HepG2 (cell line): ENCODE measurements around the gene RERE. TPM values are rescaled to one million over a fixed set of nuclear protein-coding genes. Genes with fewer than 3 reads are reported as not detected.
A peak's percentile ranks its signal among the peaks of the same experiment; 100 is the strongest.

Source experiments
- AHDC1 ChIP-seq: sonication (generic); formaldehyde crosslinking; IDR thresholded peaks from 2 replicates; pipeline ENCODE4 v1.5.1; 2020; ENCODE audit warnings: mild to moderate bottlenecking, missing genetic modification reagents, borderline replicate concordance
- CCAR2 ChIP-seq: fragments of 200-400 bp; formaldehyde crosslinking; optimal IDR thresholded peaks from 2 replicates; pipeline ENCODE3; 2018; ENCODE audit warnings: low read depth, mild to moderate bottlenecking, low read length, moderate library complexity
- GABPB1 ChIP-seq: IDR thresholded peaks from 2 replicates; pipeline ENCODE4 v1.6.1; 2016; ENCODE audit warnings: mild to moderate bottlenecking, missing genetic modification reagents, moderate library complexity, missing compliant biosample characterization
- KDM5B ChIP-seq: sonication (generic); formaldehyde crosslinking; IDR thresholded peaks from 2 replicates; pipeline ENCODE4 v1.4.0; 2020; ENCODE audit warnings: missing genetic modification reagents, mild to moderate bottlenecking, borderline replicate concordance
- MLXIP ChIP-seq: sonication (generic); formaldehyde crosslinking; IDR thresholded peaks from 2 replicates; pipeline ENCODE4 v1.9.0; 2021; ENCODE audit warnings: missing genetic modification reagents, borderline replicate concordance
- MTA1 ChIP-seq: sonication (generic); formaldehyde crosslinking; IDR thresholded peaks from 2 replicates; pipeline ENCODE4 v1.4.0; 2020; ENCODE audit warnings: missing genetic modification reagents, mild to moderate bottlenecking, borderline replicate concordance
- PITX1 ChIP-seq: sonication (generic); formaldehyde crosslinking; IDR thresholded peaks from 2 replicates; pipeline ENCODE4 v1.5.1; 2020; ENCODE audit warnings: mild to moderate bottlenecking, missing genetic modification reagents
- SP140L ChIP-seq: sonication (generic); formaldehyde crosslinking; IDR thresholded peaks from 2 replicates; pipeline ENCODE4 v1.4.0; 2020; ENCODE audit warnings: missing genetic modification reagents, borderline replicate concordance
- SRSF4 ChIP-seq: fragments of 200-400 bp; formaldehyde crosslinking; IDR thresholded peaks from one replicate; pipeline ENCODE4 v1.6.1; 2018; ENCODE audit warnings: mild to moderate bottlenecking, low read depth, low read length, moderate library complexity; ENCODE audit not compliant: poor library complexity, severe bottlenecking
- SUZ12 ChIP-seq: fragments of 150-350 bp; IDR thresholded peaks from 2 replicates; pipeline ENCODE4 v1.6.1; 2014; ENCODE audit warnings: low read depth, low read length
- TRIM22 ChIP-seq: fragments of 450-650 bp; IDR thresholded peaks from 2 replicates; pipeline ENCODE4 v1.6.1; 2017
- ZBTB1 ChIP-seq: sonication (generic); formaldehyde crosslinking; IDR thresholded peaks from 2 replicates; pipeline ENCODE4 v1.4.0; 2020; ENCODE audit warnings: missing genetic modification reagents, borderline replicate concordance
- ZFP1 ChIP-seq: IDR thresholded peaks from 2 replicates; pipeline ENCODE4 v1.6.1; 2016
- ZKSCAN5 ChIP-seq: sonication (generic); formaldehyde crosslinking; IDR thresholded peaks from 2 replicates; pipeline ENCODE4 v1.5.1; 2020; ENCODE audit warnings: mild to moderate bottlenecking, missing genetic modification reagents
- ZNF335 ChIP-seq: sonication (generic); formaldehyde crosslinking; IDR thresholded peaks from 2 replicates; pipeline ENCODE4 v1.4.0; 2020; ENCODE audit warnings: missing genetic modification reagents
- ZNF570 ChIP-seq: sonication (generic); formaldehyde crosslinking; IDR thresholded peaks from 2 replicates; pipeline ENCODE4 v1.4.0; 2020; ENCODE audit warnings: mild to moderate bottlenecking, missing genetic modification reagents, borderline replicate concordance
- ZNF678 ChIP-seq: sonication (generic); formaldehyde crosslinking; IDR thresholded peaks from 2 replicates; pipeline ENCODE4 v1.4.0; 2020; ENCODE audit warnings: mild to moderate bottlenecking, missing genetic modification reagents
- ZNF761 ChIP-seq: sonication (generic); formaldehyde crosslinking; conservative IDR thresholded peaks from 2 replicates; pipeline ENCODE4 v1.4.0; 2020; ENCODE audit warnings: mild to moderate bottlenecking, missing genetic modification reagents
- ZNF83 ChIP-seq: sonication (generic); formaldehyde crosslinking; IDR thresholded peaks from 2 replicates; pipeline ENCODE4 v1.4.0; 2020; ENCODE audit warnings: missing genetic modification reagents, mild to moderate bottlenecking, borderline replicate concordance
- polyA plus RNA-seq, 8 experiments: library from polyadenylated mRNA; depleted of rRNA in 3 of 8; stranded (reverse) in 7 of 8; unstranded in 1 of 8; fragments of >200 nt; fragmentation: Illumina TruSeq in 4 of 8; extraction: Trizol in 4 of 8; gene quantifications; 2 replicates each; pipeline versions ENCODE4 v1.2.1 to v1.2.3, GENCODE V29; 2011 to 2016; ENCODE audit warnings: low read depth in 4 of 8, missing spikeins in 1 of 8, mixed read lengths in 1 of 8; ENCODE audit not compliant: insufficient read depth in 1 of 8
- total RNA-seq, 5 experiments: library from RNA; depleted of rRNA; stranded (reverse); fragments of >200 nt; fragmentation: Illumina TruSeq; extraction: Trizol; gene quantifications; 2 replicates each; pipeline ENCODE4 v1.2.3, GENCODE V29; 2016; ENCODE audit warnings: low read depth in 1 of 5

Gene RERE
- total and polyA plus RNA-seq, 2 of the 13 experiments (the other 11 are each of a cell fraction or from before 2014, with no cell fraction given), result 18.3 to 21.9 TPM

- TF ChIP-seq ZKSCAN5 (no peak), SUZ12 (no peak), MLXIP (CRISPR knock-in tag) (no peak), MTA1 (no peak), SP140L (CRISPR knock-in tag) (no peak), KDM5B (CRISPR knock-in tag) (no peak; the same call in 1 of the 2 replicates), ZNF570 (CRISPR knock-in tag) (no peak), TRIM22 (no peak), AHDC1 (0 out of 2 replicates have a peak, but pooled peaks have one; percentile 19), ZNF83 (CRISPR knock-in tag) (0 out of 2 replicates have a peak, but pooled peaks have one; percentile 29), ZFP1 (CRISPR knock-in tag) (no peak; the same call in 1 of the 2 replicates), SRSF4 (no peak), CCAR2 (no peak), ZBTB1 (no peak), ZNF678 (CRISPR knock-in tag) (no peak), PITX1 (peak; percentile 55; the same call in 1 of the 2 replicates), GABPB1 (peak; percentile 76; the same call in 1 of the 2 replicates), ZNF335 (no peak), ZNF761 (CRISPR knock-in tag) (no peak)
Measured at GRCh38 chr1:8817412-8818324, at the start of gene RERE (continued).
